ENCODE results near the gene SLC46A3. TPM values are rescaled to one million over a fixed set of nuclear protein-coding genes. Genes with fewer than 3 reads are reported as not detected.

SLC46A3 gene
- total RNA-seq, 1 experiment from 2014 or later = 2.3 TPM

GRCh38 chr13:28725046-28725610 is 6.4 kb upstream of the SLC46A3 start:
- H3K9me3 ChIP-seq (ENCODE audit: low read depth, low read length, poor library complexity, severe bottlenecking) = no peaks in the 10 kb centered on the region
- H3K36me3 ChIP-seq (ENCODE audit: insufficient read depth, low read length, poor library complexity, severe bottlenecking) = no peaks in the 10 kb centered on the region
- POLR2A ChIA-PET (ENCODE audit: low non-redundant PET) = no interaction called here
- no peak for DNase-seq (ENCODE audit: low spot score)
- no peaks in the 10 kb centered on the region for H3K4me1 ChIP-seq (ENCODE audit: insufficient read depth, low read length, poor library complexity, severe bottlenecking)
- CTCF ChIA-PET = no interaction called here
- TF ChIP-seq CTCF (conservative IDR thresholded peaks at IDR 0.05; ENCODE audit: low read depth, low read length) = no peak
- BruUV-seq (replicated peaks) = no TSS peak
- H3K4me3 ChIP-seq (ENCODE audit: low read depth, low read length, poor library complexity, severe bottlenecking) = no peak overlapping the region
- intact Hi-C loops (cut with micrococcal nuclease; ENCODE audit: unreplicated experiment) = no loop called here
- H3K27ac ChIP-seq (ENCODE audit: low read depth, low read length, poor library complexity, severe bottlenecking) = no peak overlapping the region
- H3K27me3 ChIP-seq (replicated peaks; ENCODE audit: insufficient read depth, low read depth, low read length, poor library complexity) = no peaks in the 10 kb centered on the region

DNA sequence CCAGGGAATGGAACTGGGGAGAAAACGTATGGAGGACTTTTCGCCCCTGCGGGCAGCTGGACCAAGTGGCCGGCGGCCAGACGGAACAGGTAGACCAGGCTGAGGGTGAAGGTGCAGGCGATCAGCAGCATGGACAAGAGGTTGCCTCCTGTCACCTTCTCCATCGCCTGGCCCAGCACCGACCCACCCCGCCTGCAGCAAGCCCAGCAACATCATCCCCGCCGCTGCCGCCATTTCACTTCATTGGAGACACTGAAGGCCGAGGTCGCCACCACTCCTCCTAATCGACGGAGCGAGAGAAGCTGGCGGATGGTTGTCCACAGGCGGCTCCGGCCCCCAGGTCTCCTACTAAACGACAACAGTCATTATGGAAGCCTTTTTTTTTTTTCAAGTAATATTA is 5.0 kb upstream of the SLC46A3 start:
- TF ChIP-seq CTCF (conservative IDR thresholded peaks at IDR 0.05; ENCODE audit: low read depth, low read length) (no peak), EZH2 (IDR thresholded peaks at IDR 0.05; ENCODE audit: borderline replicate concordance, low read depth, low read length, poor library complexity, severe bottlenecking) (no peak)
- no peaks in the 10 kb centered on the region for H3K36me3 ChIP-seq (ENCODE audit: insufficient read depth, low read length, poor library complexity, severe bottlenecking)
- H3K4me3 ChIP-seq (ENCODE audit: low read depth, low read length, poor library complexity, severe bottlenecking) = no peak overlapping the region
- ChIA-PET POLR2A (ENCODE audit: low non-redundant PET) (no interaction called here), CTCF (no interaction called here)
- H3K27me3 ChIP-seq (replicated peaks; ENCODE audit: insufficient read depth, low read depth, low read length, poor library complexity) = no peaks in the 10 kb centered on the region
- intact Hi-C loops (cut with micrococcal nuclease; ENCODE audit: unreplicated experiment) = no loop called here
- no peaks in the 10 kb centered on the region for H3K9me3 ChIP-seq (ENCODE audit: low read depth, low read length, poor library complexity, severe bottlenecking)
- no TSS peak for BruUV-seq (replicated peaks)
- DNase-seq (ENCODE audit: low spot score) = no peak
- H3K4me1 ChIP-seq (ENCODE audit: insufficient read depth, low read length, poor library complexity, severe bottlenecking) = peaks cover 5% of the 10 kb centered on the region
- no peak overlapping the region for H3K27ac ChIP-seq (ENCODE audit: low read depth, low read length, poor library complexity, severe bottlenecking)

DNA sequence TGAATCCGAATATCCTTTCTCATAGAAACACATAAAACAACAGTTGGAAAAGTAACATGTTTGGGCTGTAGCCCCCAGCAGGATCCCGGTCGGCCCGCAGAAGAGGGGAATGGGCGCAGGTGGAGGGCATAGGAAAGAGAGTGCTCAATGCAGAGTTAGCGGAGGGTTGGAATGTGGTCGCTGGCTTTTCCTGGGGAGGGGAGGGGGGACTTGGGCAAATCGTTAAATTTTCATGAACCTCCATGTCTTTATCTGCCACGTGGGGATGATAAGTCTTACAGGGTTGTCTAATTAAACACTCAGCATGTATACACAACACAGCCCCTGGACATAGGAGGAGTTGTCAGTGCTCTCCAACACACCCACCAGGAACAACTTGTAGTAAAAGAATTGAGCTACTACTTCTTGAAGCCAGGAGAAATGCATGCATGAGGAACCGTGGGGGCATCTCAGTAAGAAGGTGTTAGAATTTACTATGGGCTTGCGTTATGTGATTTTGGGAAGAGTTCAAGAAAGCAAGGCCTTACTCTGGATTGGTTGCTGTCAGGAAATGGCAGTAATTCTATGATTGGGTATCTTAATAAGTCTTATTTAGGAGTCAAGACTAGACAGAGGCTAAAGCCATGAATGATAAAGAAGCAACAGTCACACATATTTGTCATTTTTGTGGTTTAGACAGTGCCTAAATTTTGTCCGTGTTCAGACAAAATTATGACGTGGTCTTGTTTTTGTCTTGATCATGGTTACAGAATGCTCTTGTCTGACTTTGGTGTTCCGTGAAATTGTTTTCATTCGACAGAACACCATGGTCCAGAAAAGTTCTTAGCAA is 671 bp upstream of the SLC46A3 start:
- H3K4me1 ChIP-seq (ENCODE audit: insufficient read depth, low read length, poor library complexity, severe bottlenecking) = peaks cover 14% of the 10 kb centered on the region
- DNase-seq (ENCODE audit: low spot score) = peak; percentile 31
- peak overlapping the region; percentile 78 for H3K4me3 ChIP-seq (ENCODE audit: low read depth, low read length, poor library complexity, severe bottlenecking)
- no peak overlapping the region for H3K27ac ChIP-seq (ENCODE audit: low read depth, low read length, poor library complexity, severe bottlenecking)
- H3K9me3 ChIP-seq (ENCODE audit: low read depth, low read length, poor library complexity, severe bottlenecking) = no peaks in the 10 kb centered on the region
- BruUV-seq (replicated peaks) = no TSS peak
- ChIA-PET CTCF (no interaction called here), POLR2A (ENCODE audit: low non-redundant PET) (interaction anchor here (0.6 kb wide), 1 partner anchor 640 kb away, joined by 3 read pairs; no protein-coding TSS in a partner anchor)
- no peaks in the 10 kb centered on the region for H3K27me3 ChIP-seq (replicated peaks; ENCODE audit: insufficient read depth, low read depth, low read length, poor library complexity)
- no peak for TF ChIP-seq CTCF (conservative IDR thresholded peaks at IDR 0.05; ENCODE audit: low read depth, low read length)
- no peak for TF ChIP-seq EZH2 (IDR thresholded peaks at IDR 0.05; ENCODE audit: borderline replicate concordance, low read depth, low read length, poor library complexity, severe bottlenecking)
- intact Hi-C loops (cut with micrococcal nuclease; ENCODE audit: unreplicated experiment) = no loop called here
- no peaks in the 10 kb centered on the region for H3K36me3 ChIP-seq (ENCODE audit: insufficient read depth, low read length, poor library complexity, severe bottlenecking)

Measured in A673 (cell line).